Aorta (tissue), 5 donors: ENCODE data around the gene VSIG10. TPM values are rescaled to one million over a fixed set of nuclear protein-coding genes. Genes with fewer than 3 reads are reported as not detected.
"Not testable (repeated sequence)": the region's sequence is repeated elsewhere in the genome, so short reads cannot be mapped to it uniquely, and the experiment has no call there.

Experiments
- ATAC-seq: fragments of 200-7000 bp; cut with Tn5 transposase; one replicate; pipeline ENCODE4 v1.9.1; 2022; ENCODE audit warnings: moderate library complexity; ENCODE audit not compliant: low FRiP score
- DNase-seq, 2 donors: peaks; one replicate each; pipeline ENCODE4 v3.0.0-alpha.2; 2020
- H3K27ac ChIP-seq, 2 donors: one replicate each; pipeline ENCODE4 v1.5.1; 2013; ENCODE audit warnings: low read length in 2 of 2, mild to moderate bottlenecking in 2 of 2, moderate library complexity in 2 of 2, control low read depth in 1 of 2, inconsistent platforms in 1 of 2, low read depth in 1 of 2
- H3K27me3 ChIP-seq, 2 donors: one replicate each; pipeline ENCODE4 v1.6.1; 2013; ENCODE audit warnings: control low read depth in 1 of 2, low read length in 1 of 2, mild to moderate bottlenecking in 1 of 2, moderate library complexity in 1 of 2; ENCODE audit not compliant: insufficient read depth in 2 of 2, control insufficient read depth in 1 of 2
- H3K36me3 ChIP-seq, 2 donors: one replicate each; pipeline ENCODE4 v1.6.1; 2013; ENCODE audit warnings: control low read depth in 1 of 2, low read length in 1 of 2, mild to moderate bottlenecking in 1 of 2; ENCODE audit not compliant: insufficient read depth in 2 of 2, control insufficient read depth in 1 of 2
- H3K4me1 ChIP-seq, 2 donors: one replicate each; pipeline ENCODE4 v1.6.1; 2013; ENCODE audit warnings: low read length in 2 of 2, control low read depth in 1 of 2, mild to moderate bottlenecking in 1 of 2, moderate library complexity in 1 of 2; ENCODE audit not compliant: insufficient read depth in 2 of 2, control insufficient read depth in 1 of 2
- H3K4me3 ChIP-seq, 2 donors: one replicate each; pipeline ENCODE4 v1.5.1; 2013; ENCODE audit warnings: low read length in 2 of 2, control low read depth in 1 of 2, mild to moderate bottlenecking in 1 of 2
- H3K9me3 ChIP-seq: one replicate; pipeline ENCODE4 v1.6.1; 2013; ENCODE audit warnings: mild to moderate bottlenecking, low read length; ENCODE audit not compliant: control insufficient read depth
- WGBS, 2 donors: extraction: QIAGEN DNeasy Blood & Tissue Kit; methylation state at CpG; one replicate each; pipeline ENCODE4 v1.1.7; 2013; 5-methylcytosine and 5-hydroxymethylcytosine counted together
- intact Hi-C, 2 donors: fragments of 100-400 bp; cut with DNase I; formaldehyde crosslinking; loops; one replicate each; pipeline versions ENCODE4 v1.14.2 to v1.15.0; 2022
- polyA plus RNA-seq, 2 donors: library from polyadenylated mRNA; stranded (reverse); fragments of 200-250 nt; gene quantifications; one replicate each; pipeline ENCODE4 v1.2.3, GENCODE V29; 2013
- total RNA-seq, 2 donors: library from RNA; stranded (reverse); fragmentation: NEBNext Ultra II Directional; extraction: Animal tissue kit (Norgen Biotek cat#: 25700); gene quantifications; one replicate each; pipeline ENCODE4 v1.2.1, GENCODE V29; 2021
- donor health status: healthy with polysubstance abuse.
- donor health status: Bipolar disorder and iron deficiency.
- donor health status: DM: no; HTN: no; CAD: no.
- donor health status: DM: no; HTN: no; CAD: no.
- donor health status: DM: yes; HTN: yes; CAD: no.

Gene VSIG10
- total and polyA plus RNA-seq, 4 donors, result 7.3 to 21.7 (median 15.5) TPM

DNA sequence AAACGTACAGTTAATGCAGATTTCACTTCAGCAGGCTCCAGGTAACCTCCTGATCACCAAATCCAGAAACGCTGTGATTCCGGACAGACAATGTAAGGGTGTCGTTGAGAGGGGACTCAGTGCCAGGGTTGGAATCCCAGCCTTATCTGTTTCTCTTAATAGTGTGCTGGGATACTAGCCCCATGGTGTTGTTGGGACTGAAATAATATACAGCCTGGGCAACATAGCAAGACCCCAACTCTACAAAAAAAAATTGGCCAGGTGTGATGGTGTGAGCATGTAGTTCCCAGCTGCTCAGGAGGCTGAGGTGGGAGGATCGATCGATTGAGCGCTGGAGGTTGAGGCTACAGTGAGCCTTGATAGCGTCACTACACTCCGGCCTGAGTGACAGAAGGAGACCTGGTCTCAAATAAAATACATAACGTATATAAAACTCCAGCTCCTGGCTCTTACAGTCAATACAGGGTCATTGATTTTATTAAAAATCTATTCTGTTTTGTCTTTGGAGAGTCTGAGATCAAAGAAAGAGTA is 33.4 kb upstream of the VSIG10 start:
- no peaks in the 10 kb centered on the region for H3K9me3 ChIP-seq
- ATAC-seq (no peak), DNase-seq (no peak)
- WGBS, 2 donors, result 67 to 73% methylated on average over 10 of the region's 10 CpGs
- peak overlapping the region in 1 of 2 donors; percentile 16 for H3K27ac ChIP-seq
- no peaks in the 10 kb centered on the region for H3K4me1 ChIP-seq
- no peaks in the 10 kb centered on the region for H3K27me3 ChIP-seq
- intact Hi-C loops, result loop anchor here (10.0 kb wide), 2 partner anchors 238 to 262 kb away; partner anchors contain the start of genes SUDS3 (in 1 of the 2) and TAOK3 (in 1 of the 2)
- H3K36me3 ChIP-seq, result peaks cover 2 to 6% of the 10 kb centered on the region in 2 donors
- peak overlapping the region; percentile 72 to 77 for H3K4me3 ChIP-seq

DNA sequence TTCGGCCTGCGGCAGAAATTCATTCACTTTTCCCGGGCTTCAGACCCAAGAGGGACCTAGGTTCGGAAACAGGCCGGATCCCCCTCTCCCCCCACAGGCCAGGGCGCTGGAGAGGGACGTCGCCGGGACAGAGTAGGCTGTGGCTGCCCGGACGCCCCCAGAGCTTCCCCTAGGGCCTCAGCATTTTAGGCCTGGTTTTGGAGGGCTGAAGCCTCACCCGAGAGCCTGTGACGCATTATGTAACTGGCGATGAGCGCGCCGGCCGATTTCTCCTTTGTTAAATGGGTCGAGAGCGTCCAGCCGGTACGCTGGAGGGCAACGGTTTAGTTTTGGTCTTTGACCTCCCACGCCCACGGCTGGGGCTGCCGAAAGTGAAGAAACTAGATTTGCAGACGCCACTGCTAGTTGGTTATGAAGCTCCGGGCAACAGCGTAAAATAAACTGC is 32.8 kb upstream of the VSIG10 start:
- H3K4me3 ChIP-seq, result peak overlapping the region; percentile 72 to 77
- H3K4me1 ChIP-seq, result no peaks in the 10 kb centered on the region
- no peaks in the 10 kb centered on the region for H3K9me3 ChIP-seq
- H3K36me3 ChIP-seq, result peaks cover 2 to 6% of the 10 kb centered on the region in 2 donors
- H3K27me3 ChIP-seq, result no peaks in the 10 kb centered on the region
- DNase-seq, result peak; percentile 75 to 88
- peak overlapping the region in 1 of 2 donors; percentile 60 for H3K27ac ChIP-seq
- WGBS, 2 donors, result 1% methylated on average over 29 of the region's 29 CpGs
- intact Hi-C loops, result loop anchor here (10.0 kb wide), 2 partner anchors 238 to 262 kb away; partner anchors contain the start of genes SUDS3 (in 1 of the 2) and TAOK3 (in 1 of the 2)
- peak; percentile 74 for ATAC-seq

DNA sequence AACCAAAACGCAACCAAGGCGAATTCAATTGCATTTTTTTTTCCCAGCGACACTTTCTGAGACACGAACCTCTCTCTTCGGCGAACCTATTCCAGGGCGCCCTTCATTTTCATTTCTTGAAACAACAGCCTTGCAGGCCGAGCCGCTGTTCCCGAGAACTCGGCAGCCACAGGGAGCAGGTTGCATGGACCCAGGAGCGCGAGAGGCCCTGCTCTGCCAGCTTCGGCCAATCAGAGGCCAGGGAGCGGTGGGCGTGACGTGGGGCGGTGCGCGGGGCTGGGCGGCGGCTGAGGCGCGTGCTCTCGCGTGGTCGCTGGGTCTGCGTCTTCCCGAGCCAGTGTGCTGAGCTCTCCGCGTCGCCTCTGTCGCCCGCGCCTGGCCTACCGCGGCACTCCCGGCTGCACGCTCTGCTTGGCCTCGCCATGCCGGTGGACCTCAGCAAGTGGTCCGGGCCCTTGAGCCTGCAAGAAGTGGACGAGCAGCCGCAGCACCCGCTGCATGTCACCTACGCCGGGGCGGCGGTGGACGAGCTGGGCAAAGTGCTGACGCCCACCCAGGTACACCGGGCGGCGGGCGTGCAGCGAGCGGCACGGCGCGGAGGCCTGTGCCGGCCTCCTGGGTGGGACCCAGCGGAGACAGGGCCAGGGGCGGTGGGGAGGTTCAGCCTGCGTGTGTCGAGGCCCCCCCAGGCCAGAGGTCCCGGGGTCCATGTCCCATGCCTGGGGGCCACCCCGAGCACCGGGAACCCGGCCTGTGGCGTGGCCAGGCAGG is 32.2 kb upstream of the VSIG10 start, which contains the start of gene PEBP1:
Gene PEBP1, plus strand, starts transcription at position 337 of the 771 bp plus-strand sequence. Its CDS starts 86 bp downstream, at position 423.
- Histone ChIP-seq H3K4me1 (no peaks in the 10 kb centered on the region), H3K27ac (peak within 1 kb of the TSS in 1 of 2 donors; percentile 60), H3K27me3 (no peaks in the 10 kb centered on the region), H3K4me3 (peak within 1 kb of the TSS; percentile 72 to 77), H3K36me3 (peaks cover 2 to 4% of the 10 kb centered on the region in 2 donors), H3K9me3 (no peaks in the 10 kb centered on the region)
- WGBS, 2 donors, result 0% methylated on average over 70 of the region's 70 CpGs
- ATAC-seq, result peak; percentile 99
- peak; percentile 97 to 99 for DNase-seq
- intact Hi-C loops, result loop anchor here (10.0 kb wide), 2 partner anchors 239 to 261 kb away; partner anchors contain the start of genes SUDS3 (in 1 of the 2) and TAOK3 (in 1 of the 2)

DNA sequence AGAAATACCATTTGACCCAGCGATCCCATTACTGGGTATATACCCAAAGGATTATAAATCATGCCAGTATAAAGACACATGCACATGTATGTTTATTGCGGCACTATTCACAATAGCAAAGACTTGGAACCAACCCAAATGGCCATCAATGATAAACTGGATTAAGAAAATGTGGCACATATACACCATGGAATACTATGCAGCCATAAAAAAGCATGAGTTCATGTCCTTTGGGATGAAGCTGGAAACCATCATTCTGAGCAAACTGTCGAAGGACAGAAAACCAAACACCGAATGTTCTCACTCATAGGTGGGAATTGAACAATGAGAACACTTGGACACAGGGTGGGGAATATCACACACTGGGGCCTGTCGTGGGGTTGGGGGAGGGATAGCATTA is 25.6 kb upstream of the VSIG10 start:
- ATAC-seq, H3K27ac ChIP-seq, H3K9me3 ChIP-seq, intact Hi-C loops, H3K4me3 ChIP-seq, H3K27me3 ChIP-seq, H3K36me3 ChIP-seq, H3K4me1 ChIP-seq: not testable (repeated sequence)
- 94 to 97% methylated on average over 5 of the region's 5 CpGs for WGBS, 2 donors
- peak in 1 of 2 donors; percentile 23 for DNase-seq

DNA sequence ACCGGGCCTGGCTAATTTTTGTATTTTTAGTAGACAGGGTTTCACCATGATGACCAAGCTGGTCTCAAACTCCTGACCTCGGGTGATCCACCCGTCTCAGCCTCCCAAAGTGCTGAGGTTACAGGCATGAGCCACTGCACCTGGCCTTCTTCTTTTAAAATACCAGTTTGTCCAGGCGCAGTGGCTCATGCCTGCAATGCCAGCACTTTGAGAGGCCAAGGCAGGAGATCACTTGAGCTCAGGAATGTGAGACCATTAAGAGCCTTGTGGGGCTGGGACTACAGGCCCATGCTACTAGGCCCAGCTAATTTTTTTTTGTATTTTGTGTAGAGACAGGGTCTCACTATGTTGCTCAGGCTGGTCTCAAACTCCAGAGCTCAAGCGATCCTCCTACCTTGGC is 24.1 kb upstream of the VSIG10 start:
- H3K27me3 ChIP-seq, result no peaks in the 10 kb centered on the region
- no peak for ATAC-seq
- H3K27ac ChIP-seq, result no peak overlapping the region
- no peaks in the 10 kb centered on the region for H3K36me3 ChIP-seq
- H3K9me3 ChIP-seq, result no peaks in the 10 kb centered on the region
- no peak overlapping the region for H3K4me3 ChIP-seq
- intact Hi-C loops, result no loop called here
- peak in 1 of 2 donors; percentile 14 for DNase-seq
- no peaks in the 10 kb centered on the region for H3K4me1 ChIP-seq
- 85 to 97% methylated on average over 5 of the region's 5 CpGs for WGBS, 2 donors

DNA sequence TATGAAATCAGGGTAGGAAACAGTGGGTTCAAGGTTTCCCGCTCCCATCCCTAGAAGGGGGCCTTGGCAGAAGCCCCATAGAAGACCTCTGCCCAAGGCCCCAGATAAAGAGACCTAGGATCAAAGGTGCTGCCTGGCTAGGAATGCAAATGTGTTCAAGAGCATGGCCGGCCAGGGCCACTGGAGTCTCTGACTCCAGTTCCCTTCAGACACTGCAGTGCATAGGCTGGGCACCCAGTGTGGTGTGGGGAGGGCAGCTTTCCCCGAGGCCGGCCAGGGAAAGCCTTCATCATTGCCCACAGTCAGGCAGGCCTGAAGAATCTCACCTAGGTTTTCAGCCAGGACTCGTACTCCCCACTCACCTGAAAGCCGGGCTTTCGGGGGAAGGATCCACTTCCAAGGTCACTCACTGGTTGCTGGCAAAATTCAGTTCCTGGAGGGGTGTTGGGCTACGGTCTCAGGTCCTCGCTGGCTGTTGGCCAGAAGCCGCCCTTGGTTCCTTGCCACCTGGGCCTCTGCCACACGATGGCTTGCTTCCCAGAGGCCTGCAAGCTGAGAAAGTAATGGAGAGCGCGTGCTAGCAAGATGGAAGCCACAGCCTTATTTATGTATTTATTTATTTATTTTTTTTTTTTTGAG is 22.4 kb upstream of the VSIG10 start:
- Histone ChIP-seq H3K27me3 (no peaks in the 10 kb centered on the region), H3K36me3 (no peaks in the 10 kb centered on the region), H3K27ac (no peak overlapping the region), H3K4me3 (no peak overlapping the region), H3K9me3 (no peaks in the 10 kb centered on the region), H3K4me1 (no peaks in the 10 kb centered on the region)
- intact Hi-C loops, result no loop called here
- ATAC-seq, result no peak
- peak in 1 of 2 donors; percentile 52 for DNase-seq
- 55 to 65% methylated on average over 13 of the region's 13 CpGs for WGBS, 2 donors

DNA sequence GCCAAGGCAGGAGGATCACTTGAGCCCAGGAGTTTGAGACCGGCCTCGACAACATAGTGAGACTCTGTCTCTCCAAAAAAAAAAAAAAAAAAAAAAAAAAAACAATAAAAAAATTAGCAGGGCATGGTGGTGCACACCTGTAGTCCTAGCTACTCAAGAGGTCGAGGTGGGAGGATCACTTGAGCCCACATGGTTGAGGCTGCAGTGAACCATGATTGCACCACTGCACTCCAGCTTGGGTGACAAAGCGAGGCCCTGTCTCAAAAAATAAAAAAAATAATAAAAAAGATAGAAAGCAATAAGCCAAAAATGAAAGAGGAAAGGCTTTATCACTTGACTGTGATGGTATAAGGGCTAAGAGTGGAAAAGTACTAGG is 21.9 kb upstream of the VSIG10 start:
- intact Hi-C loops, result no loop called here
- no peak overlapping the region for H3K27ac ChIP-seq
- H3K9me3 ChIP-seq, result no peaks in the 10 kb centered on the region
- ATAC-seq (no peak), DNase-seq (peak in 1 of 2 donors; percentile 2)
- no peak overlapping the region for H3K4me3 ChIP-seq
- no peaks in the 10 kb centered on the region for H3K36me3 ChIP-seq
- no peaks in the 10 kb centered on the region for H3K4me1 ChIP-seq
- no peaks in the 10 kb centered on the region for H3K27me3 ChIP-seq
- 95 to 97% methylated on average over 4 of the region's 4 CpGs for WGBS, 2 donors

DNA sequence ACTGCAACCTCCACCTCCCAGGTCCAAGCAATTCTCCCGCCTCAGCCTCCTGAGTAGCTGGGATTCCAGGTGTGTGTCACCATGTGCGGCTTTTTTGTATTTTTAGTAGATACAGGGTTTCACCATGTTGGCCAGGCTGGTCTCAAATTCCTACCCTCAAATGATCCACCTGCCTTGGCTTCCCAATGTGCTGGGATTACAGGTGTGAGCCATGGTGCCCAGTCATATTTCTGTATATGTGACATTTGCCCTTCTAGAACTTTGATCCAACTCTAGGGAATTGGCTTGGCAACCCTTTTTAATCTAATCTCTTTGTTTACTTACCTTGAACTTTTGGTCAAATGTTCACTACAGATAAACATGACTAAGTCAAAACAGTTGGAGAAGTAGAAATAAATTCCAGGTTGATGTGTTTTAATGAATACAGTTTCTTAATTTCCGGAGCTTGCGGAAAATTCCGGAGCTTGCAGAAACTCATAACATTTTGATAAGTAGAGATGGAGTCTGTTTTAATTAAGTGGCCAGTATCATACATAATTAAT is 20.6 kb upstream of the VSIG10 start:
- Histone ChIP-seq H3K9me3 (no peaks in the 10 kb centered on the region), H3K4me1 (no peaks in the 10 kb centered on the region), H3K27ac (no peak overlapping the region), H3K36me3 (no peaks in the 10 kb centered on the region), H3K4me3 (no peak overlapping the region), H3K27me3 (no peaks in the 10 kb centered on the region)
- ATAC-seq, result no peak
- intact Hi-C loops, result no loop called here
- 93 to 94% methylated on average over 5 of the region's 5 CpGs for WGBS, 2 donors
- DNase-seq, result no peak
